ENCODE data around the gene YIF1B. TPM values are rescaled to one million over a fixed set of nuclear protein-coding genes. Genes with fewer than 3 reads are reported as not detected.
A peak's percentile ranks its signal among the peaks of the same experiment; 100 is the strongest.

YIF1B gene
- total RNA-seq, 1 donor from 2014 or later = 54.6 TPM

GRCh38 chr19:38270587-38271167, 45.1 kb downstream of the YIF1B start:
- H3K27ac Mint-ChIP-seq (ENCODE audit: unreplicated experiment) = peak overlapping the region; percentile 69
- no peak overlapping the region for H3K4me3 Mint-ChIP-seq (ENCODE audit: unreplicated experiment)
- no peaks in the 10 kb centered on the region for H3K27me3 Mint-ChIP-seq (ENCODE audit: unreplicated experiment)
- peaks cover 47% of the 10 kb centered on the region for H3K4me1 Mint-ChIP-seq (ENCODE audit: unreplicated experiment)
- H3K9me3 Mint-ChIP-seq (ENCODE audit: unreplicated experiment) = no peaks in the 10 kb centered on the region
- no peaks in the 10 kb centered on the region for H3K36me3 Mint-ChIP-seq (ENCODE audit: unreplicated experiment)
- DNase-seq (ENCODE audit: extremely low spot score, unreplicated experiment) = no peak
- TF ChIP-seq CTCF (IDR thresholded peaks at IDR 0.05) = no peak

GRCh38 chr19:38268539-38268938, 47.2 kb downstream of the YIF1B start:
- H3K4me3 Mint-ChIP-seq (ENCODE audit: unreplicated experiment) = no peak overlapping the region
- no peak for TF ChIP-seq CTCF (IDR thresholded peaks at IDR 0.05)
- peak overlapping the region; percentile 38 for H3K27ac Mint-ChIP-seq (ENCODE audit: unreplicated experiment)
- H3K4me1 Mint-ChIP-seq (ENCODE audit: unreplicated experiment) = peaks cover 60% of the 10 kb centered on the region
- H3K27me3 Mint-ChIP-seq (ENCODE audit: unreplicated experiment) = no peaks in the 10 kb centered on the region
- no peaks in the 10 kb centered on the region for H3K36me3 Mint-ChIP-seq (ENCODE audit: unreplicated experiment)
- no peaks in the 10 kb centered on the region for H3K9me3 Mint-ChIP-seq (ENCODE audit: unreplicated experiment)
- DNase-seq (ENCODE audit: extremely low spot score, unreplicated experiment) = no peak

- no peak for DNase-seq (ENCODE audit: extremely low spot score, unreplicated experiment)
- H3K9me3 Mint-ChIP-seq (ENCODE audit: unreplicated experiment) = no peaks in the 10 kb centered on the region
- H3K4me1 Mint-ChIP-seq (ENCODE audit: unreplicated experiment) = peaks cover 62% of the 10 kb centered on the region
- no peaks in the 10 kb centered on the region for H3K27me3 Mint-ChIP-seq (ENCODE audit: unreplicated experiment)
- H3K36me3 Mint-ChIP-seq (ENCODE audit: unreplicated experiment) = no peaks in the 10 kb centered on the region
- TF ChIP-seq CTCF (IDR thresholded peaks at IDR 0.05) = no peak
- no peak overlapping the region for H3K4me3 Mint-ChIP-seq (ENCODE audit: unreplicated experiment)
- peak overlapping the region; percentile 70 for H3K27ac Mint-ChIP-seq (ENCODE audit: unreplicated experiment)
Observed at GRCh38 chr19:38267761-38268483, 47.8 kb downstream of the YIF1B start.

- H3K4me1 Mint-ChIP-seq (ENCODE audit: unreplicated experiment) = peaks cover 62% of the 10 kb centered on the region
- DNase-seq (ENCODE audit: extremely low spot score, unreplicated experiment) = no peak
- H3K4me3 Mint-ChIP-seq (ENCODE audit: unreplicated experiment) = no peak overlapping the region
- peak overlapping the region; percentile 70 for H3K27ac Mint-ChIP-seq (ENCODE audit: unreplicated experiment)
- H3K36me3 Mint-ChIP-seq (ENCODE audit: unreplicated experiment) = no peaks in the 10 kb centered on the region
- no peaks in the 10 kb centered on the region for H3K27me3 Mint-ChIP-seq (ENCODE audit: unreplicated experiment)
- H3K9me3 Mint-ChIP-seq (ENCODE audit: unreplicated experiment) = no peaks in the 10 kb centered on the region
- no peak for TF ChIP-seq CTCF (IDR thresholded peaks at IDR 0.05)
Observed at GRCh38 chr19:38266981-38267597, 48.7 kb downstream of the YIF1B start.

GRCh38 chr19:38265921-38266429, 49.8 kb downstream of the YIF1B start:
- Mint-ChIP-seq H3K27ac (ENCODE audit: unreplicated experiment) (peak overlapping the region; percentile 72), H3K9me3 (ENCODE audit: unreplicated experiment) (no peaks in the 10 kb centered on the region), H3K36me3 (ENCODE audit: unreplicated experiment) (no peaks in the 10 kb centered on the region), H3K4me1 (ENCODE audit: unreplicated experiment) (peaks cover 60% of the 10 kb centered on the region), H3K4me3 (ENCODE audit: unreplicated experiment) (no peak overlapping the region), H3K27me3 (ENCODE audit: unreplicated experiment) (no peaks in the 10 kb centered on the region)
- no peak for TF ChIP-seq CTCF (IDR thresholded peaks at IDR 0.05)
- no peak for DNase-seq (ENCODE audit: extremely low spot score, unreplicated experiment)
